ENCODE results near the gene ARAF.
"Not testable (repeated sequence)": the region's sequence is repeated elsewhere in the genome, so short reads cannot be mapped to it uniquely, and the experiment has no call there.

- not testable (repeated sequence) for TF ChIP-seq CTCF, POLR2A (IDR thresholded peaks at IDR 0.05)
Measured at GRCh38 chrX:47512383-47512782, 48.6 kb upstream of the ARAF start.
